Activated T-cell treated with anti-CD3 and anti-CD28 coated beads for 48 hours (primary cell): ENCODE measurements around the gene MALL.
"Not testable (repeated sequence)": the region's sequence is repeated elsewhere in the genome, so short reads cannot be mapped to it uniquely, and the experiment has no call there.

Experiments used
- DNase-seq: peaks from one replicate; pipeline ENCODE4 v3.0.0-alpha.2; 2020; ENCODE audit warnings: low read depth

The MALL gene

GRCh38 chr2:110097506-110098220 is 18.0 kb downstream of the MALL start:
- no peak for DNase-seq

GRCh38 chr2:110095994-110096633 is 19.5 kb downstream of the MALL start:
- DNase-seq = no peak

DNA sequence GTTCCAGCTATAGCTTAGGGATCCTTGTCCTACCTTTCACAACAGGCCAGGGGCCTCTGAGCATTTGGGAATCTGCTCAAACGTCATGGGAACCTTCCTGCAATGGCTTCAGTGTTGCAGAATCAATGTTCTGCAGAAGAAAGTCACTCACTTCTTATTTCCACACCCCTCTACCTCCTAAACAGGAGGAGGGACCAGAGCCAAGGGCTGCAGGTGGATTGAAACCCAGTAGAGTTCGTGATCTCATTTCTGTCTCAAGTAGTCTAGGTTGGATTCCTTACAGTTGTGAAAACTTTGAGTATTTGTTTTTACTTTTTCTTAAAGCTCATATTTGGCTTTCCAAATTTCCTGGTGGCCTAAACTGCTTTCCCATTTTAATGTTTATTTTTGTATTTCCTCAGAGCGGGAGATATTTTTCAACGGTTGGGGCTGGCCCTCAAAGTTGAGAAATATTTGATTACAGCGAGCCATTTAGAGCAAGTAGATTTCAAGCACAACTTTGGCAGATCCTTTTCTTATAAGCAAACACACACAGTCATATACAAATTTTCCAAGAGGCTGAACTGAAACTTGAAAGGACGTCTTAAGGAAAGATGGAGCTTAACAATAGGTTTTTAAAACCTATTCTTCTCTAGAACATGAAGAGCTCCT is 20.6 kb downstream of the MALL start:
- not testable (repeated sequence) for DNase-seq

- not testable (repeated sequence) for DNase-seq
Observed at GRCh38 chr2:110093924-110094323, 21.7 kb downstream of the MALL start.

- DNase-seq = not testable (repeated sequence)
Observed at GRCh38 chr2:110090164-110090563, 25.5 kb downstream of the MALL start.

DNA sequence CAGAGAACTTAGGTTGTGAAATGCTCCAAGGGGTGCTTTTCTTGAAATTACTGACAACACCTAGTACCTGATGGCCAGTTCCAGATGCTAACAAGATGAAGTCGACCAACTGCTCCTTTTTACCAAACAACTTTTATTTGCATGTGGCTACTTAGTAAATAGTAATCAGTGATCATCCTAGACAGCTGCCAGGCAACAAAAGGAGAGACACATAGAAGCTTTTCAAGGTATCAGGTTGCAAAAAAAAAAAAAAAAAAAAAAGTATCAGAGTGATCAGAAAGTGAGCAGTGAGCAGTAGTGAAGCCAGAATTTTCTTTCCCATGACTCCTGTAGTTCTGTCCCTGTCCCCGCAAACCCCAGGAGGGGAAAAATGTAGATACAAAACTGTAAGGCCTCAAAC is 31.9 kb downstream of the MALL start:
- DNase-seq = not testable (repeated sequence)

GRCh38 chr2:110083162-110083561 is 32.5 kb downstream of the MALL start:
- not testable (repeated sequence) for DNase-seq

- not testable (repeated sequence) for DNase-seq
Observed at GRCh38 chr2:110078104-110078503, 37.5 kb downstream of the MALL start.

DNA sequence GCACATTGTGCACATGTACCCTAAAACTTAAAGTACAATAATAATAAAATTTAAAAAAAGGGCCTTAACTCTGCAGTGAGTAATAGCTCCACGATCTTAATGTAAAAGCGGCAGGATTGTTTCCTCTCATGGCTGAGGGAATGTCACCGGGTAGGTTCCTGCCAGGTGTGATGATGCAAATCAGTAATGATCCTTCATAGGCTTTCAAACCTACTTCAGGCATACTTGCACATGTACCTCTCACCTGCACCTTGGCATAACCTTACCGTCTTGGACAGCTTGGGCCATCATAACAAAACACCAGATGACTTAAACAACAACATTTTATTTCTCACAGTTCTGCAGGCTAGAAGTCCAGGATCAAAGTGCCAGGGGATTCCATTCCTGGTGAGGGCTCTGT is 39.7 kb downstream of the MALL start:
- not testable (repeated sequence) for DNase-seq

- not testable (repeated sequence) for DNase-seq
Observed at GRCh38 chr2:110069869-110070268, 45.8 kb downstream of the MALL start.

DNA sequence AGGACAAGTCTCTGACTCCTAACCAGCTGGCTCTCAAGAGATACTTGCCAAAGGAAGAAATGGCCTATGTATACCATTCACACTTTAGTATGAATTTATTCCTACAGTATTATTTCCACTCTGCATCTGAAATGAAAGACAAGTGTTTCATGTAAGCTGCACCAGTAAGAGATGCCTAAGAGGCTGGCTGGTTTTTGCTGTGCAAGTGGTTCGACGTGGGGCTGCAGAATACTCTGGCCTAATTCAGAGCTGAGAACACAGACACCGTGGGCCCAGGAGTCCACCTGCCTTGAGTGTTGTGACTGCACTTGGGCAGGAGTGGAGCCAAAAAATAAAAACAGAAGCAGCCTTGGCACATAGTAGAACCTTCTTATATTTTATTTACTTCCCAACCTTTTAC is 47.5 kb downstream of the MALL start:
- DNase-seq = not testable (repeated sequence)

GRCh38 chr2:110062332-110062731 is 53.3 kb downstream of the MALL start:
- DNase-seq = not testable (repeated sequence)

DNA sequence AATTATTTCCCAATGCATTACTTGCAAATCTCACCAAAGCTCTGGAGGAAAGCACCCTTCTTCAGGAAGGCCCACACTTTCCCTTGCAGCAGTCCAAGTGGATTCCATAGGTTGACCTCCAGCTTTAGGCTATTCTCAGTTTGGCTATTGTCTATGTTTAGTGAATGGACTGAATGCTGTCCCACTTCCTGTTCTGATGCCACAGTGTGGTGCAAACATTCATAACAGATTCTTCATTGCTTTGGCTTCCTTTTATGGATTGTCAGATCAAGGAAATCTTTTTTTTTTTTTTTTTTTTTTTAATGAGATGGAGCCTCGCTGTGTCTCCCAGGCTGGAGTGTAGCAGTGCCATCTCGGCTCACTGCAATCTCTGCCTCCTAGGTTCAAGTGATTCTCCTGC is 55.1 kb downstream of the MALL start:
- DNase-seq = not testable (repeated sequence)

DNA sequence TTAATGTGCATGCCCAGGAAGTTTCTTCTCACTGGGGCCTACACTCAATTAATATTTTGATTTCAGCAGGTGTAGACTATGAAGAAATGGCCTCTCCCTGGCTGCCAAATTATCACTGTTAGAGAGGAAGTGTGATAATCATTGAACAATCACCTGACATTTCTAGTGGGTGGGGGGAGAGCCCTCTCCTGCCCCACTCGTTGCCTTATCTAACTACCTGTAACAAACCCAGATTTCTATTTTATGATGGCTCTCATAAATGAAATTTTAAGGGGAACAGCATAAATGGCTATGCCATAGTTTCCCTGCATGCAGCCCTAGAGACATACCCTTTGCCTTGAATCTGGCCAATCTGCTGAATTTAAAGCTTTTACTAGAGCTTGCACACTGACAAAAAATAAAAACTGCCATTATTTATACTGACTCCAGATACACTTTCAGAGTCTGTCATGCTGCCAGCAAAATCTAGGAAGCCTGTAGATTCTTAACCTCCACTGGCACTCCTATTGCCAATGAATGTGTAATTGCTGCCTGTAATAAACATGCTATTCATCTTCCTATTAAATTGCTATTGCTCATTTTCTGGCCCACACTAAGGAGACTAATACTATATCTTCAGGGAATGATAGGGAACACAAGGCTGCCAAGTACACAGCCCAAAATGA is 55.8 kb downstream of the MALL start:
- not testable (repeated sequence) for DNase-seq

DNA sequence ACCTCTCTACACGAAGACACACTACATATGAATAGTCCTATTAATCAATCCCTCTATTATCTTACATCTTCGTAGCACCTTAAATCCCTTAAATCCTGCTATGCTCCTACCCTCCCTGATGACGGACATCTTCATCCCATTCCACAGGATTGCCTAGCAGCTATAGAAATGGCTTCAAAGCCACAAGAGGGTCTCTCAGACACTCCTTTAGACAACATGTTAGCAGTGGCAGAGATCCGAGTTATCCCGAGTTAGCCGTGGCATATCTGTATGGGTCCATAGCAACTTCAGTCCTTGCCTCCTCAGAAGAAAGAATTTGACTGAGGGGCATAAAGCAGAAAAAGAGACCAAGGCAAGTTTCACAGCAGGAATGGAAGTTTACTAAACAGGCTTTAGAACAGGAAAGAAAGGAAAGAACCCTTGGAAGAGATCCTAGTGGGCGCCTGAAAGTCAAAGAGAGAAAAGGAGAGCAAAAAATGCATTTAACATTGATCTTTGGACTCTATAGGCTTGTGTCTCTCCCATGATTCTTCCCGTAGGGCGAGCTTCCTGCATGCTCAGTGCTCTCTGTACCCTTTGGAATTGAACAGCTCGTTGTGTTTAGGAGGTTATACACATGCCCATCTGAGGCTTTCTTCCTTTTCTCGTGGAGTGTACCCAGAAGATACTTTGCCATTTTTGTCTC is 56.5 kb downstream of the MALL start:
- DNase-seq = not testable (repeated sequence)

DNA sequence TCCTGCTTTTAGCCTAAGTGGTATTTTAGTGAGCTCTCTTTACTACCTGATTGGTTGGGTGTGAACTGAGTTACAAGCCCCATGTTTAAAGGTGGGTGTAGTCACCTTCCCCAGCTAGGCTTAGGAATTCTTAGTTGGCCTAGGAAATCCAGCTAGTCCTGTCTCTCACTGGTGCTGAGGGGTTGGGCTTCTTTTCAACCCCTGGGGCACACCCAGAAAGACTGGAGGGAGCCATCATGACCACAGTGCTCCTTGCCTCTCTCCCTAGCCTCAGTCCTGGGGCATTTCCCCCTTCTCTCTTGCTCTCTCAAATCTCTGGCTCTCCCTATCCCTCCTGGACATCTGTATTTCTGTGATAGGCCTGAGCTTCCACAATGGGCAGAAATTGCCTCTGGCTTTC is 57.6 kb downstream of the MALL start:
- DNase-seq = not testable (repeated sequence)

DNA sequence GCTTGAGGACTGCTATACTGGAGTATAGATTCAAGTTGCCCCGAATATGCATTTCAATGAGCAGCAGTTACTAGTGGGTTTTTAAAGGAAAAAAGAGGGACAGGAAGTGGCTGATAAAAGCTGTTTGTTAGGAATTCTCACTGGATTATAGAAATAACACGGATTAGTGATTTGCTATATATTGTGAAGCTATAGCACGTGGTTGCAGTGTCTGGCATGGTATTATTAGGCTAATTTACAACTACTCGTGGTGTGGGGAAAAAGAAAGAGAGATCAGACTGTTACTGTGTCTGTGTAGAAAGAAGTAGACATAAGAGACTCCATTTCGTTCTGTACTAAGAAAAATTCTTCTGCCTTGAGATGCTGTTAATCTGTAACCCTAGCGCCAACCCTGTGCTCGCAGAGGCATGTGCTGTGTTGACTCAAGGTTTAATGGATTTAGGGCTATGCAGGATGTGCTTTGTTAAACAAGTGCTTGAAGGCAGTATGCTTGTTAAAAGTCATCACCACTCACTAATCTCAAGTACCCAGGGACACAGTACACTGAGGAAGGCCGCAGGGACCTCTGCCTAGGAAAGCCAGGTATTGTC is 59.7 kb downstream of the MALL start:
- not testable (repeated sequence) for DNase-seq

DNA sequence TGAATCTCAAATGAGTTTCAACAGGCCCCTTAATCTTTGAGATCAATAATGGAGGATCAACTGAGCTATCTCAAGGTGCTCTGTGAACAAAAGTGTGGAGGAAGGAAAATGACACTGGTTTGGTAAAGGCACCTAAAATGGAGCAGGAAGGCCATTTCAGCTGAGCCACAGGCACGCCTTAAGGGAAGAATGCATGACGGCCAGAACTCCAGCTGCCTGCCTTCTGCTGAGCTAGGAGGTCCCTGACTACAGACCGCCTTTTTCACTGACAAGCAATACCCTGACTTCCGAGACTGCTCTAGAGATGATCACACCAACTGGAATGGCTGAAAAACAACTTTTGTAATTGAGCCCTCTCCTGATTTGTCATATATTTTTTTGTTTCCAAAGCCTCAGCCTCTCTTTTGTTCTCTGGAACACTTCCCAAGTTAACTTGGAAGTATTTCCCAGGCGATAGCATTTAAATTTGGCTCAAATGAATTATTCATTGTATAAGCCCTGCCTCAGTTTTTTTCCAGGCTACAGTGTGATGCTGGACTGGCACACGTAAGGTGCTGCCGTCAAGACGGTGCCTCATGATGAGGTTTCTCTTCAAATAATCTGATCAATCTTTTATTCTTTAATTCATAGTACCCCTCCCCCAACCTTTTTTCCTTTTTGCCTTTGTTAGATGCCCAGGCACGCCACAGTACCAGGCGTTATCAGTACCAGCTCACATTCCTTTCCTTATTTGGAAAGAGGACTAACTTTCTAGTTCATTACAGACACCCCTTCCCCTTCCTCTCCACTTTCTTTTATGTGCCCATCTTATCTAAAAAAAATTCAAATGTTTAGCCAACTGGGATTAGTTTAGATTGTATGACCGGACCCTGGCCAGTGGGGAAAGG is 60.9 kb downstream of the MALL start:
- not testable (repeated sequence) for DNase-seq

GRCh38 chr2:110053688-110054087 is 61.9 kb downstream of the MALL start:
- not testable (repeated sequence) for DNase-seq

DNA sequence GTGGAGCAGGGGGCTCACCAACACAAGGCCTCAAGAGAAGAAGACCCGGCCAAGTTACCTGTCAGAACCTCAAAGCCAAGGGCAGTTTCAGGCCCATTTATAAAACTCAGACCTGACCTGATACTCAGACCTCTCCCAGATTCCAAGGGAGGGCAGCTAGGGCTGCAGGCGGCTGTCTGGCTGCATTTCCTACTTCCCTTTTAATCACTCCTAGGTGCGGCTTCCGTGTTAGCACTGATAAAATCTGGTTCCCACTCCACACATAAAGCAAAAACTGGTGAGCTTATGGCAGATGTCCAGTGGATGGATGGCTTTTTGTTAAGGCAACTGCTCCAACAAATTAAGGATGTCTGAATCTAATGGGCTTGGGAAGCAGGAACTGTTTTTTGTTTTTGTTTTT is 63.5 kb downstream of the MALL start:
- not testable (repeated sequence) for DNase-seq
